Lung (tissue), 12 donors: Measurements from ENCODE around the gene SPRED1. TPM values are rescaled to one million over a fixed set of nuclear protein-coding genes. Genes with fewer than 3 reads are reported as not detected.
"Not testable (repeated sequence)": the region's sequence is repeated elsewhere in the genome, so short reads cannot be mapped to it uniquely, and the experiment has no call there.

Source experiments
- ATAC-seq: fragments of 200-7000 bp; cut with Tn5 transposase; one replicate; pipeline ENCODE4 v1.9.1; 2020; ENCODE audit warnings: moderate number of reproducible peaks; ENCODE audit not compliant: insufficient read depth, low FRiP score
- DNase-seq, 3 donors: peaks; one replicate each; pipeline ENCODE4 v3.0.0-alpha.2; 2013 to 2017
- H3K27ac ChIP-seq, 2 donors: one replicate each; pipeline ENCODE4 v1.5.1; 2013; ENCODE audit warnings: mild to moderate bottlenecking in 2 of 2, moderate library complexity in 2 of 2, control low read depth in 1 of 2, inconsistent platforms in 1 of 2, low read depth in 1 of 2, low read length in 1 of 2
- H3K27me3 ChIP-seq, 3 donors: one replicate each; pipeline ENCODE4 v1.5.1; 2013; ENCODE audit warnings: low read length in 2 of 3; ENCODE audit not compliant: control insufficient read depth in 3 of 3, insufficient read depth in 3 of 3
- H3K36me3 ChIP-seq, 4 donors: one replicate each; pipeline ENCODE4 v1.5.1; 2013; ENCODE audit warnings: low read length in 4 of 4, mild to moderate bottlenecking in 1 of 4, moderate library complexity in 1 of 4; ENCODE audit not compliant: control insufficient read depth in 4 of 4, insufficient read depth in 4 of 4
- H3K4me1 ChIP-seq, 5 donors: one replicate each; pipeline ENCODE4 v1.5.1; 2013; ENCODE audit warnings: low read length in 5 of 5, mild to moderate bottlenecking in 2 of 5, moderate library complexity in 1 of 5; ENCODE audit not compliant: control insufficient read depth in 5 of 5, insufficient read depth in 5 of 5
- H3K4me3 ChIP-seq: one replicate; pipeline ENCODE4 v1.5.1; 2013; ENCODE audit warnings: mild to moderate bottlenecking, control low read depth, moderate library complexity
- H3K9ac ChIP-seq, 2 donors: one replicate each; pipeline ENCODE4 v1.5.1; 2013; ENCODE audit warnings: low read length in 2 of 2, control low read depth in 1 of 2; ENCODE audit not compliant: insufficient read depth in 1 of 2
- H3K9me3 ChIP-seq, 4 donors: one replicate each; pipeline ENCODE4 v1.5.1; 2013; ENCODE audit warnings: low read length in 3 of 4, mild to moderate bottlenecking in 1 of 4, moderate library complexity in 1 of 4; ENCODE audit not compliant: control insufficient read depth in 4 of 4, insufficient read depth in 3 of 4
- CTCF ChIP-seq: IDR thresholded peaks from 2 replicates; pipeline ENCODE4 v1.5.1; 2012; ENCODE audit warnings: mild to moderate bottlenecking; ENCODE audit errors: control extremely low read depth, extremely low read depth
- WGBS, 2 donors: extraction: QIAGEN DNeasy Blood & Tissue Kit; methylation state at CpG; one replicate each; pipeline ENCODE4 v1.1.7; 2013; 5-methylcytosine and 5-hydroxymethylcytosine counted together
- polyA plus RNA-seq, 2 donors: library from polyadenylated mRNA; stranded (reverse); fragments of 200-250 nt; gene quantifications; one replicate each; pipeline ENCODE4 v1.2.1, GENCODE V29; 2013
- total RNA-seq, 2 donors: library from RNA; depleted of rRNA in 1 of 2; stranded (reverse); fragments of >200 nt in 1 of 2; gene quantifications; one replicate each; pipeline ENCODE4 v1.2.1, GENCODE V29; 2014 to 2021
- donor health status: control.
- donor health status: control.
- donor health status: Bipolar disorder and iron deficiency.
- donor health status: healthy.
- donor health status: DM: yes; HTN: yes; CAD: no.

Gene SPRED1
- total and polyA plus RNA-seq, 4 donors = 7.9 to 61.1 (median 31.0) TPM

DNA sequence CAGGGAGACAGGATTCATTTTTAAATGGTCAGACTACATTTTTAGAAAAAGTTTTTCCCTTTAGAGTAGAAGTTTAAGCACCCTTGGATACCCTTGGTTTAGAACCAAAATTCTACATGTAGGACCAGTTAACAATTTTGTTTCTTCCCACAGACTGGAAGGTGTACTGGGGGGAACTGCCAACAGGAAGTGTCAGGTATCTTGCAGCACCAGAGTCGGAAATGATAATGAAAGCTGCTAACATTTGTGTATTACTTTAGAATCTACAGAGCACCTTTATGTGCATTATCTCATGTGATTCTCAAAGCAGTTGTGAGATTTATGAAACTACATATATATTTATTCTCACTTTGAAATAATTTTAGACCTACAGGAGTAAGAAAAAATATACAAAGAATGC is 21.5 kb downstream of the SPRED1 start:
- peaks cover 0 to 10% (median 1%) of the 10 kb centered on the region in 4 donors for H3K36me3 ChIP-seq
- peaks cover 0 to 13% (median 3%) of the 10 kb centered on the region in 5 donors for H3K4me1 ChIP-seq
- no peak for TF ChIP-seq CTCF
- H3K9ac ChIP-seq = no peak overlapping the region
- H3K9me3 ChIP-seq = no peaks in the 10 kb centered on the region
- no peaks in the 10 kb centered on the region for H3K27me3 ChIP-seq
- 19 to 21% methylated on average over 1 of the region's 1 CpG for WGBS, 2 donors
- no peak overlapping the region for H3K27ac ChIP-seq
- no peak for DNase-seq
- ATAC-seq = no peak
- no peak overlapping the region for H3K4me3 ChIP-seq

DNA sequence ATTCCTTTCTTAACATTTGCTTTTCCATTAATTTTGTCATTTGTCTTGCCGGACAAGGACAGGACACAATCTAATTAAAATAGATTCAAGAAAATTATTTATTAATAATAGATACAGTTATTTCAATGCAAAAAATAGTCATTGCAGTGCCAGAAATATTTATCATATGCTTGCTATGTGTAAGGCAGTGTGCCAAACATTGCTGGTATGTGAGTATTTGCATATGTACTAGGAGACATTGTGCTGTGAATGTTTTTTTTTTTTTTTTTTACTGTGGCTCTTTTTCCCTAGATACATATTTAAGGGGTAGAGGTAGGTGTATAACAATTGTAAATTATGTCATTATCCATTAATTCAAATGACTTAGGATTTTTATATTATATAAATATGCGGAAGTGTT is 23.3 kb downstream of the SPRED1 start:
- Histone ChIP-seq H3K4me1 (peaks cover 0 to 13% (median 3%) of the 10 kb centered on the region in 5 donors), H3K27ac (no peak overlapping the region), H3K9me3 (no peaks in the 10 kb centered on the region), H3K27me3 (no peaks in the 10 kb centered on the region), H3K4me3 (no peak overlapping the region), H3K36me3 (peaks cover 0 to 2% (median 0%) of the 10 kb centered on the region in 4 donors), H3K9ac (no peak overlapping the region)
- WGBS, 2 donors = 48 to 71% methylated on average over 2 of the region's 2 CpGs
- no peak for TF ChIP-seq CTCF
- DNase-seq (peak in 2 of 3 donors; percentile 74 to 80), ATAC-seq (no peak)

GRCh38 chr15:38277281-38277680 is 24.6 kb downstream of the SPRED1 start:
- peaks cover 0 to 13% (median 3%) of the 10 kb centered on the region in 5 donors for H3K4me1 ChIP-seq
- not testable (repeated sequence) for H3K27me3 ChIP-seq, ATAC-seq, H3K27ac ChIP-seq, H3K36me3 ChIP-seq, DNase-seq, H3K4me3 ChIP-seq, H3K9me3 ChIP-seq, H3K9ac ChIP-seq
- whole genome bisulfite sequencing, 2 donors = 0 to 67% methylated on average over 1 of the region's 1 CpG

DNA sequence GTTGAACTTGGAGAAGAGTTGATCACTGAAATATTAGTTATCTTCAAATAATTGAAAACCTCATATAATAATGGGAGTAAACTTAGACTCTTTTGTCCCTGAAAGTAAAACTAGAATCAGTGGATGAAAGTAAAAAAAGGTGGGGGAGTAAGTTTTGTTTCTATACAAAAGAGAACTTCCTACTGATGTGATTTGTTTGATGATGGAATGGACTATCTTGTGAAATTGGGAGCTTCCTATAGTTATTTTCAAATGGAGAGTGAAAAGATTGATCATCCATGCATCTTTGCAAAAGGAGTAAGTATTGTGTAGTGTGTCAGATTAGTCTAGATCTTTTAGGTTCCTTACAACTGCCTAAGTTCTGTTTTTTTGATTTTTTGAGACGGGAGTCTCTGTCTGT is 28.4 kb downstream of the SPRED1 start:
- Histone ChIP-seq H3K4me3 (no peak overlapping the region), H3K27me3 (no peaks in the 10 kb centered on the region), H3K9me3 (no peaks in the 10 kb centered on the region), H3K27ac (no peak overlapping the region), H3K9ac (no peak overlapping the region), H3K4me1 (peaks cover 0 to 5% (median 0%) of the 10 kb centered on the region in 5 donors), H3K36me3 (peaks cover 0 to 2% (median 0%) of the 10 kb centered on the region in 4 donors)
- WGBS, 2 donors = 28 to 84% methylated on average over 1 of the region's 1 CpG
- TF ChIP-seq CTCF = no peak
- ATAC-seq (no peak), DNase-seq (no peak)
